ENCODE measurements around the gene RPUSD1.
"Not testable (repeated sequence)": the region's sequence is repeated elsewhere in the genome, so short reads cannot be mapped to it uniquely, and the experiment has no call there.

The RPUSD1 gene, protein sequence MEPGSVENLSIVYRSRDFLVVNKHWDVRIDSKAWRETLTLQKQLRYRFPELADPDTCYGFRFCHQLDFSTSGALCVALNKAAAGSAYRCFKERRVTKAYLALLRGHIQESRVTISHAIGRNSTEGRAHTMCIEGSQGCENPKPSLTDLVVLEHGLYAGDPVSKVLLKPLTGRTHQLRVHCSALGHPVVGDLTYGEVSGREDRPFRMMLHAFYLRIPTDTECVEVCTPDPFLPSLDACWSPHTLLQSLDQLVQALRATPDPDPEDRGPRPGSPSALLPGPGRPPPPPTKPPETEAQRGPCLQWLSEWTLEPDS

DNA sequence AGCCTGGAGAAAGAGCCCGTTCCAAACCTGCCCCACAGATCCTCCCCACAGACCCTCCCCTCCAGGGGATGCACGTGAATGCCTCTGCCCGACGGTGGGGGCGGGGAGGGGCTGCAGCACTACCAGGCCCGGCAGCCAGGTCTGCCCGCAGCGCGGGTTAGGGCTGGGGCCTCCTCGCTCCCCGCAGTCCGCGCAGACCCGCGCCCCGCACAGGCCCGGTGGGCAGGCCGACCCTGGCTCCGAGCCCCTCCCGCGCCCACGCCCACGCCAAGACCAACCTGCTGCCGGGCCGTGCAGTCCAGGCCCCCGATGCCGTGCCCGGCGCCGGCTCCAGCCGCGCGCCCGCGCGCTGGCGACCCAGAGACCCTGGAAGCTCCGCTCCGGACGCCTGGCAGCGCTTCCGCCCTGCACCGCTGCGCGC is at the start of gene RPUSD1:
RPUSD1 (minus strand) TSS at position 404 of the 421 bp plus-strand sequence. CDS start 644 bp downstream, outside the sequence.
- DNase-seq (ENCODE audit: low read depth): no peak

DNA sequence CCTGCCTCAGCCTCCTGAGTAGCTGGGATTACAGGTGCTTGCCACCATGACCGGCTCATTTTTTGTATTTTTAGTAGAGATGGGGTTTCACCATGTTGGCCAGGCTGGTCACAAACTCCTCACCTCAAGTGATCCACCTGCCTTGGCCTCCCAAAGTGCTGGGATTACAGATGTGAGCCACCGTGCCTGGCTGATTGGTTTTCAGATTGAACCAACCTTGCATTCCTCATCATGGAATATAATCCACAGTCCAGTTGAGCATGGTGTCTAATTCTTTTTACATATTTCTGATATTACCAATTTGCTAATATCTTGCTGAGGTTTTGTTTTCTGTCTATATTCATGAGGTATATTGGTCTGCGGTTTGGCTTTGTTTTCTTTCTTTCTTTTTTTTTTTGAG is 48.6 kb upstream of the RPUSD1 start:
- DNase-seq (ENCODE audit: low read depth): not testable (repeated sequence)

DNA sequence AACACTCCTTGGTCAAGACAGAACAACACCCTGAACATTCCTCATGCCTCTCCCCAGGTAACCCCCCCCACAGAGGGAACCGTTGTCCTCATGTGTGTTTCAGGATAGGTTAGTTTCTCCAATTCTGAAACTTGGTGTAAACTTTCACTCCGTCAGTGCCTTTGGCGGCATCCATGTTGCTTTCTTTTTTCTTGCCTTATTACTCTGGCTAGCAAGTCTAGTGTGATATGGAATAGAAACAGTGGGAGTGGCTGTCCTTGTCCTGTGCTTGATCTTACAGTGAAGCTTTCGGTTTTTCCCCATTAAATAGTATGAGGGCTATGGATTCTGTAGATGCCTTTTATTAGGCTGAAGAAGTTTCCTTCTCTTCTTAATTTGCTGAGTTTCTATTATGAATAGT is 48.0 kb upstream of the RPUSD1 start:
- no peak for DNase-seq (ENCODE audit: low read depth)

DNA sequence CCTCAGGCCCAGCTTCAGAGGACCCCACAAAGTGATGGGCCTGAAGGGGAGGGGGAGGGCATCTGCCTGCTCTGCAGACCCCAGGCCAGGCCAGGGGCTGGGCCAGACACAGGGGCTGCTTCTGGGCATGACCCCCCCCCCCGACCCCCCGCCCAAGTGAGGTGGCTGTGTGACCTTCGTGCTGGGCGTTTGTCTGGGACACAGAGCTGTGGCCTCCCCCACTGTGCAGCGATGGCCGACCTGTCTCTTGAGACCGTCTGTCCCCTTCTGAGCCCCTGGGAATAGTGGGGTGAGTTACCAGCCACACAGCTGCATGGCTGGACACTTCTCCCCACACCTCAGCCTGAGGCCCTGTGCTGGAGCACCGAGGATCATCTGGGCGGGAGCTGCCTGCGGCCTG is 47.2 kb upstream of the RPUSD1 start:
- no peak for DNase-seq (ENCODE audit: low read depth)

DNA sequence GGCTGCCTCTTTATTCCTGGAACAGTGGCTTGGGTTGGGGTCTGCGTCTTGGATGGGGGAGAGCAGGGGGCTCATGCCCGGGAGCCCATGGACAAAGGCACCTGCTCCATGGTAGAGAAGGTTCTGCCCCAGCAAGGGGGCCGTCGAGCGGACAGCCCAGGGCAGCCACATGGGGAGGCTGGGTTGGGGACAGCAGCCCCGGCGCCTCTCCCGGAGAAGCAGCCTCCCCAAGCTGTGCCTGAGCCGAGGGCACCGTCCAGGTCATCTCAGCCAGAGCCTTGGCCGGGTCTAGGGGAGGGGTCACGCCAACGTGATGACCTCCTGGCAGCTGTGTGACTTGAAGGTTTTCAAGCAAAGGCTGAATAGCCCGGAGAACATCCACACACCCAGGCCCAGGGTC is 45.2 kb upstream of the RPUSD1 start:
- no peak for DNase-seq (ENCODE audit: low read depth)

DNA sequence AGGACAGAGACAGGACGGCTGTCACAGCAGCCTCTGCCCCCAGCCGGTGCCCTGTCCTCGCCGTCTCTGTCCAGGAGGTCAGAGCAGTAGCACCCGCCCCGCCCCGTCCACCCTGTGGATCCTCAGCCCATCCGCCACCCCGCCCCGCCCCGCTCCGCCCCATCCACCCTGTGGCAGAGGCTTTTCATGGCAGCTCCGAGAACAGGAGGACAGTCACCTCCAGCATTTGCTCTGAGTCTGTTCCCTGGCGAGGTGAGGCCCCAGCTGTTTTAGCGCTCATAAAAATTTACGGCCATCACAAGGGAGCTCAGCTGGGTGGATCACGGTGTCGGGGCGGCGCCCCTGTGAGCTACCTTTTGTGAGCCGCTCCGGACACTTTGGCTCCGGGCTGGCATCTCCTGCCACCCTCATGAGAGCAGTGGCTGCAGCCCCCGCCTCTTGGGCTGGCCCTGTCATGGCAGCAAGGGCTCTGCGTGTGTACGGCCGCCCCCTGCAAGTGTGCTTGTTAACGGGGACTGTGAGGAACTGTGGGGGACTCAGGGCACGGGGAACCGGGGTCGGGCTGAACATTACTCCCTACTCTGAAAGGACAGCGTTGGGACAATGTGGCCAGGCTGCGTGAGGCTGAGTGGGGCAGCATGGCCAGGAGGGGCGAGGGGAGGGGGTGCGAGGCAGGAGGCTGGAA is 44.6 kb upstream of the RPUSD1 start:
- no peak for DNase-seq (ENCODE audit: low read depth)

DNA sequence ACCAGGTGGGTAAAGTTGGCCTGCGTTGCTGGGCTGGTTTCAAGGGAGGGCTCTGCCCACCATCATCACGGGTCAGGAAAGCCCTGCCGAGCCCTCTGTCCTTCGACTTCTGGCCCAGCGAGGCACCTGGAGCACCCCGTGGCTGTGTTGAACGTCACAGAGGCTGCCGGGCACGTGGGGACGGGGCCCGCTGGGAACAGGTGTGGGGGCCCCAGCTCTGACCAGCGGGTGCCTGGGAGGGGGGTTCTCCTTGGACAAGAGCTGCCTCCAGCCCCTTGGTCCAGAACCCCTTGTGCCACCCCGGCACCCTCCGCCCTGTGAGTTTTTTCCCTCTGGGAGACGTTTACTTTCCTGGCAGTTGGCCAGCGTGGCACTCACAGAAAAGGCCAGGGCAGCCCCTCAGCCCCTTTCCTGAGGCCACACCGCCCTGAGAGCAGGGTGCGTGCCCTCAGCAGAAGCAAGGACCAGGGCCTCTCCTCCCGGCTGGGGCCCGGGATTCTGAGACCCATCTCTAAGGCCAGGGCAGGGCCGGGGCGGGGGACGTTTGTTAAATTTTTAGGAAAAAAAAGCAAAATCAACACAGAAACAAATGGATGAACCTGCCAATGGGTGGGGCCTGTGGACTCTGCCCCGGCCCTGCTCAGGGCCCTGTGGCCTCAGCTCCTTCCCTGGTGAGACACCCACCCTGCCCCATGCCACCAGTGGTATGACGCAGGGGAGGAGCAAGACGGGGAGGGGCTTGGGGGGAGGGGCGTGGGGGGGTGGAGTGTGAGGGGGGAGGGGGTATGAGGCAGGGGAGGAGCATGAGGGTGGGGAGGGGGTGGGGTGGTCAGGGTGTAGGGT is 43.6 kb upstream of the RPUSD1 start:
- no peak for DNase-seq (ENCODE audit: low read depth)

DNA sequence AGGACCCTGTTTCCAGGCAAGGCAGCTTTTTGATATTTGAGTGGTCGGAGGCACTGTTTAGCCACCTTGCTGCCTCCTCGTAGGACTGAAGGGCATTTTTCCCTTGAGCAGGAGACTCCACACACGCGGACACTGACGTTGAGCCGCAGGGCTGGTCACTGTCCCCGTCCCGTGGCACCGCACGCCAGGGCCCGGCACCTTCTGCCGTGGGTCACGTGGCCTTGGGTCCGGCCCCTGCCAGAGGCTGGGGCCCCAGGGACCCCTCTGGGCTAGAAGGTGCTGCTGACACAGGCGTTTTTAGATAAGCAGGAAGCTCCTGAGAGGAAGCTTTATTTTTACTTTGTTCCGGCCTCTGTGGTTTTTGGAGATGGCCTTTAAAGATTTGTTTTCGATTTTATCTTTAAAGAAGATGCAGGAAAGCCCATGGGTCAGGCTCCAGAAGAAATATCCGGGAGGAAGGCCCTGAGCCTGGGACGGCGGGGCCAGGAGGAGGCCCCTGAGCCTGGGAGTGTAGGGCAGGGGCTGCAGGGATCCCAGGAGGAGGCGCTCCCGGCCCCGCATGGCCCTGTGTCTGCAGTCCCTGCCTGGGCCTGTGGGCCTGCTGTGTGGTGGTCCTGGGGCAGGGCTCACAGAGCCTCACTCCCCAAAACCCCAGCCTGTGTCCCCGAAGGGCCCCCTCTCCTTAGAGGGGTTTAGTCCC is 42.8 kb upstream of the RPUSD1 start:
- no peak for DNase-seq (ENCODE audit: low read depth)

DNA sequence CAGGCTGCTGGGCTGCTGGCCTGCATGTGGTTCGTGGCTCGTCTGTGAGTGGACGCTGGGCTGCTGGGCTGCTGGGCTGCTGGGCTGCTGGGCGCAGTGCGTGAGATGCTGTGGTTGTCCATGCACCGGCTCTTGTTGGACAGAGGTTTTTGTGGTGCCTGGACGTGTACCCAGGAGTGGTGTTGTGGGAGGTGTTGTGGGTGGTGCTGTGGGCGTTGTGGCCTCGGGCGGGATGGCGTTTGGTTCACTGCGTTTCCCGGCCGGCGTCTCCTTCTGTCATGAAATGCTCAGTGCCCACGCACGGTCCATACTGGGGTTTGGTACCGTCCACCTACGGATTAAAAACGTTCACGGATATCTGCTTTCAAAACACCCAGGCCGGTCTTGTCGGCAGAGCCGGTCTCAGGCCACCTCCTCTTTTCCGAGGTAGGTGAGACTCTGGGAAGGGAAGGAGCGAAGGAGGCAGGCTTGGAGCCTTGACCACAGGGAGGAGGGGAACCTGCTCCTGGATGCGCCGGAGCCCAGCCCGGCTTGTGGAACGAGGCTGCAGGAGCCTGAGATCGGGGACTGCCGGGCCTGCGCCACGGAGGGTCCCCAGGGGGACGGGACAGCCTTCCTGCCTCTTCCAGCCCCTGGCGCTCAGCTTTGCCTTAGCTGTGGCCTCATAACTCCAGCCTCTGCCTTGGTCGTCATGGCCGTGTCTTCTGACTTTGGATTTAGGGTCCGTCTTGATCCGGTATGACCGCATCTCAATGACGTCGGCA is 42.1 kb upstream of the RPUSD1 start:
- DNase-seq (ENCODE audit: low read depth): no peak

DNA sequence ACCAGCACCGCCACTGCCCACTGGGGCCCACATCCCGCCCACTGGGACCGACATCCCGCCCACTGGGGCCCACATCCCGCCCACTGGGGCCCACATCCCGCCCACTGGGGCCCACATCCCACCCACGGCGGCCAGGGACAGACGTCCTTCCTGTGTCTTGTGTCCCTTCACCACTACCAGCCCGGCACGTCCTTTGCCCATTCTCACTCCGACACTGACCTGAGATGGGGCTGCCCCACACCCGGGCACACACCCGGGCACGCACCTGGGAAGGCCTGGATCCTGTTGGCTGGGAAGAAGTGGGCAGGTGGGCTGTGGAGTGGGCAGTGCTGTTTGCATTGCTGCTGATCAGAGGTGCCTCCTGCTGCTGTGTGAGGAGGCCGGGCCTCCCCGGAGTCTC is 40.7 kb upstream of the RPUSD1 start:
- no peak for DNase-seq (ENCODE audit: low read depth)

DNA sequence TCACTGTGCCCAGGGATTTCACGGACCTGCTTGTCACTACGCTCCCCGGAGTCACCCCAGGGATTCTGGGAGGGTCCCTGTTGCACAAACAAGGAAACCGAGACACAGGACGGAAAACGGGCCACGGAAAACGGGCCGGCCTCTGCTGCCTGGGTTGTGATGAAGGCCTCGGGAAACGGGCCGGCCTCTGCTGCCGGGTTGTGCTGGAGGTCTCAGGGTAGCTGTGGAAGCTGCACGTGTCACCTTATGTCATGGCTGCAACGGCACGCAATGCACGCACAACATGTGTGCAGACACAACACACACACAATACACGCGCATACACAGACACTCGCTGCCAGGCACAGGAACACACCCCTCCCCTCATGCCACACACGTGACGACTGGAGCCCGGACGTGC is 39.3 kb upstream of the RPUSD1 start:
- no peak for DNase-seq (ENCODE audit: low read depth)

DNA sequence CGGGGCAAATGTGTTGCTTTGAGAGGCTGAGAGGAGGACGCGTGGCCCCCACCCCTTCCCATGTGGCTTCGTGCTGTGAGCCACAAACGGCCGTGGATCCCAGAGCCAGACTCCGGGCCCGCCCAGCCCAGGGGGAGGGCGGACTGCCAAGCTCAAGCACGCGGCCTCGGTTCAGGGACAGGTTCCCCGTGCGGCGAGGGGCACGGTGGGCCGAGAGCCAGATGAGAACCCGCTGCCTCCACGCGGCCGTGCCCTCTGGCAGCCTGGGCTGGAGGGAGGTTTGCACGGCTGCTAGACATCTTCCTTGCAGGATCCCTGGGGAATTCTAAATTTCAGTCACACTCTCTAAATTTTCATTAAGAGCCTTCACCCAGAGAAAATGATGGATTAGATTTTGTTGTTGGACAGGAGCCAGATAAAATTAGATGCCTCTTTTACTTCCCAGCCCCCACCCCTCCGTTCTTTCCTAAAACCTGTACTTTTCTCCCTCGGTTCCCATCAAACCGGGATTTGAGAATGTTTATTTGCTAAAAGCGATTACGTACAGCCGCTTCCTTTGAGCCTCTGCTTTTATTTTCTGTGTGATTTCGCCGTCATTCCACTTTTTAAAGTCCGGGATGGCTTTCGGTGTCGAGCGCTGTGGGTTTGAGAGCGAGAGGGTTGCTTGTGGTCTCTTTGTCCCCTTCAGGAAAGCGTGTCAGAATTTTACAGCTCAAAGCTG is 37.3 kb upstream of the RPUSD1 start:
- DNase-seq (ENCODE audit: low read depth): no peak

DNA sequence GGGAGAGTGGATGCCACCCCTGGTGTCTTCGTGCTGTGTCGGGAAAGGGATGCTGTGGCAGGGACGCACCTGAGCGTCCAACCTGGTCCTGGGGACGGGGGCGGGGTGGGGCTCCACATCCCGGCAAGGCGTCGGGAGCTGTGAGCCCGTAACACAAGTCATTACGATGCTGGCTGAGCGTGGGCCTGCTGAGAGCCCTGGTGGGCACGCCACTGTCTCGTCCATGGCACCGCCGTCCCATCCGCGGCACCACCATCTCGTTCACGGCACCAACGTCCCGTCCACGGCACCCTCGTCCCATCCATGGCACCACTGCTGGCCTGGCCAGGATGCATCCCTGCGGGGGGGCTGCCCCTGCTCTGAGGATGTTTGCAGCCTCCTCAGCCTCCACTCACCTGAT is 36.4 kb upstream of the RPUSD1 start:
- DNase-seq (ENCODE audit: low read depth): no peak

DNA sequence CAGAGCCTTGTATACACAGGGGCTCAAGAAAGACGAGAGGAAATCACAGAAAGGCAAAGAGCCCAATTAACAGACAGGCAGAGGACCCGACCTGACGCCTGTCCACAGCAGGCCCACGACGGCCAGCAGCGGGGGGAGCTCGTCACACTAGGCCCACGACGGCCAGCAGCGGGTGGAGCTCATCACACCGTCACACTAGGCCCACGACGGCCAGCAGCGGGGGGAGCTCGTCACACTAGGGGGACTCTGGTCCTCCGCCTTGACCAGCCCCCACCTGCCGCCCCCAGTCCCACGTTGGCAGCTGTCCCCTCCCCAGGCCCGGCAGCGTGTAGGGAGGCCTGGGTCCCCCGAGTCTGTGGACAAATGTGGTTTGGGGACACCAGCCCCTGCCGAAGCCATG is 36.0 kb upstream of the RPUSD1 start:
- DNase-seq (ENCODE audit: low read depth): no peak

DNA sequence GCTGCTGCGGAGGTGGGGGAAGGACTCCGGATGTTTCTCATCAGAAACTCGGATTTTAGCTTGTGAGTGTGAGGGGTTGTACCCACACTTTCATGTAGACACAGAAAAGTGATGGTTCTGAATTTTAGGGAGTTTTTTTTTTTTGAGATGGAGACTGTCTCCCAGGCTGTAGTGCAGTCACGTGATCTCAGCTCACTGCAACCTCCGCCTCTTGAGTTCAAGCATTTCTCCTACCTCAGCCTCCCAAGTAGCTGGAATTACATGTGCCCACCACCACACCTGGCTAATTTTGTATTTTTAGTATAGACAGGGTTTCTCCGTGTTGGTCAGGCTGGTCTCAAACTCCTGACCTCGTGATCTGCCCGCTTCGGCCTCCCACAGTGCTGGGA is 34.7 kb upstream of the RPUSD1 start:
- DNase-seq (ENCODE audit: low read depth): no peak

DNA sequence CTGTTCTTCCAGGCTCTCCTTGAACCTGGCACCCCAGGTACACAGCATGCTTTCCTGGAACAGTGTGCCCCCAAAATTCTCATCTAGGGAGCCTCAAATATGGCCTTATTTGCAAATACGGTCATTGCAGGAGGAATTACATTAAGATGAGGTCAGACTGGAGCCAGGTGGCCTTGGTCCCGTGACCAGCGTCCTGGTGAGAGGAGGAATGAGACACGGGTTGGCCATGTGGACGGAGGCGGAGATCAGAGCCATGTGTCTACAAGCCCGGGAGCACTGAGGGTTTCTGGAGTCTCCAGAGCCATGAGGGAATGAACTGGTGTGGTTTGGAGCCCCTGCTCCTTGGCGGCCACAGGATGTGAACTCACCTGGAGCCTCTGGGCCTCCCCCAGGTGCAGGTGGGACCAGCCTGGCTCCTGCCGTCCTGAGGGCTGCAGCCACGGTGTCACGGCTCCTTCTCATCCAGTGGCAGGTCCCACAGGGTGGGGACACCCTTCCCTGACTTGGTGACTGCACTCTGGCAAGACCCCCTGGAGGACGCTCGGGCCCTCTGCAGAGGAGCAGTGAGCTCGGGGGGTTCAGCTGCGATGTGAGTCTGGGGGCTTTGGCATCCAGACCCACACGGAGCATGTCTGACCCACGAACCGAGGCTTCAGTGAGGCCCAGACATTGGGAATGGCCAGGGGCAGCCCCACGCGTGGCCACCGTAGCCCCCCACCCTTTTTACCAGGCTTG is 34.2 kb upstream of the RPUSD1 start:
- no peak for DNase-seq (ENCODE audit: low read depth)

DNA sequence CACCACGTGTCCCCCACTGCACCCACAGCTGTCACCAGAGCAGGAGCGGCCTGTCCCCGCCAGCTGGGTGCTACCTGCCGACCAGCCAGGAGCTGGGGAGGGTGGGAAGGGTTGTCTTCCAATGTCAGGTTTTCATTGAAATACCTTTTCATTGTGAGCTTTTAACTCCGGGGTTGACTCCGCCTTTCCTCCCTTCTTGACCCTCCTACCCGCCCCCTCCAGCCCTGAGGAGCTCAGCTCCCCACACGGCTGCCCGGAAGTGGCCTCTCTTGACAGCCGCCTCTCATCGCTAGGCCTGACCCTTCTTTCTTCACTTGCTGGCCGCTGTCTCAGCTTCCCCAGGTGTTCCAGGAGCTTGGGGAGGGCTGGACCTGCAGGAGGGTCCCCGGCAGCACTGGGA is 33.6 kb upstream of the RPUSD1 start:
- DNase-seq (ENCODE audit: low read depth): no peak

DNA sequence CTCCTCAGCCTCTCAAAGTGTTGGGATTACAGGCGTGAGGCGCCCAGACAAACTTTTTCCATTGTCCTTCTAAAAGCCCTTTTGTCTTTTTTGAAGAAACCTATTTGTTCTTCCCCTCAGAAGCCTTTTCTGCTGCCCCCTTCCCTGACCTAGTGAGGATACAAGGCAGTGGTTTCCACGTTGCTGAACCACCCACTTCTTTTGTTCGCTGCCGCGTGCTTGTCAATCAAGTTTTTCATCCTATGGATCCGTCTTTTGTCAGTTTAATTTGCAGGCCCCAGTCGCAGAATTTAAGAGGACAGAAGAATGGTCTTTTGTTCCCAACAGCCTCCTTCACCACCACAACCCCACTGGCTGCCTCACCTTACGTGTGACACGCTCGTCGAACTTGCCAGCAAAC is 32.6 kb upstream of the RPUSD1 start:
- no peak for DNase-seq (ENCODE audit: low read depth)

DNA sequence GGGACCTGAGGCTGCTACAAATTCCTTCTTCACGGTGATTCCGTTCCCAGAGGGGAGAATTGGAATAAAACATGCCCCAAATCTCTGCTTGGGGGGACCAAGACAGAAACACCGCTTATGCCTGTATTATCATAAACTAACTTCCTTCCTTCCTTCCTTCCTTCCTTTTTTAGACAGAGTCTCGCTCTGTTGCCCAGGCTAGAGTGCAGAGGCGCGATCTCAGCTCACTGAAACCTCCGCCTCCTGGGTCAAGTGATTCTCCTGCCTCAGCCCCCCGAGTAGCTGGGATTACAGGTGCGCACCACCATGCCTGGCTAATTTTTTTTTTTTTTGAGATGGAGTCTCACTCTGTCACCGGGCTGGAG is 31.8 kb upstream of the RPUSD1 start:
- not testable (repeated sequence) for DNase-seq (ENCODE audit: low read depth)

DNA sequence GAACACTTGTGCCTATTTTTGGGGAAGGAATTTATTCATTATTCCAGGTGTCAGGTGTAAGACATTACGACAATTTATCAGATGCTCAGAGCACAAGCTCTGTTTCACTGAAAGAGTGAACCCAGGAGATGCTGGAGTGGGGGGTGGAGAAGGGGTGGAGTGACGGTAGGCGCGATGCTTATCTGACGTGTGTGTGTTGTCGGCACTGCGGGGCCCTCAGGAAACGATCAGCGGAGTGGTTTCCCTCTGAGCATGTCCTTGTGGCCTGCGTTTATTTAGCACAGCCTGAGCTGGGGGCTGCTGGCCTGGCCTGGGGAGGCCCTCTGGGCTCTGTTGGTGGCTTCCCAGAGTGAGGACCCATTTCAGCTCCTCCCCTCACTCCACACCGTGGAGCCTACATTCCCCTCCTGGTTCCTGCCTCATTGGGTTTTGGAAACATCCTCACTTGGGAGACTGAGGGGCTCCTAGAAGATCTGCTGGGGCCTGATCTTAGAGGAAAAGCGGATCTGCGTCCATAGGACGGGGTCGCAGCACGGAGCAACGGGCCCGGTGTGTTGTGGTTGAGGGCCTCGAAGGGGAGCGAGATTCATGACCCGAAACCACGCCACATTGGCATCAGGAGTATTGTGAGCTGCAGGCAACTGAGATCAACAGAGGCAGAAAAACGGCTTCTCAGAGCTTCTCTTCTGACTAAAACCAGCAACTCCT is 31.3 kb upstream of the RPUSD1 start:
- no peak for DNase-seq (ENCODE audit: low read depth)

All from ELR (cell line).